OCI-LY3 (cell line): ENCODE measurements around the gene ARGLU1.

ENCODE experiments used
- H2AFZ ChIP-seq: fragments of 200-600, 300-600 bp; shearing (Covaris generic); 2 replicates; pipeline ENCODE4 v1.6.0; 2014; ENCODE audit warnings: antibody characterized with exemption, low read depth, low read length
- H3K27ac ChIP-seq: fragments of 200-600, 300-600 bp; sonication (generic); 2 replicates; pipeline ENCODE4 v1.5.1; 2014; ENCODE audit warnings: mild to moderate bottlenecking, low read length, moderate library complexity, mixed read lengths
- H3K27me3 ChIP-seq: fragments of 200-600, 300-600 bp; sonication (generic); 2 replicates; pipeline ENCODE4 v1.6.1; 2014; ENCODE audit warnings: low read depth, low read length, mixed read lengths
- H3K36me3 ChIP-seq: fragments of 200-600, 300-600 bp; sonication (generic); replicated peaks from 2 replicates; pipeline ENCODE3; 2014; ENCODE audit warnings: low read depth, low read length, mixed read lengths
- H3K4me1 ChIP-seq: fragments of 300-600, 200-600 bp; sonication (generic); 2 replicates; pipeline ENCODE4 v1.6.1; 2014; ENCODE audit warnings: low read length, mixed read lengths
- H3K4me2 ChIP-seq: fragments of 200-600, 300-600 bp; sonication (generic); 2 replicates; pipeline ENCODE4 v1.6.1; 2014; ENCODE audit warnings: low read length, mixed read lengths
- H3K4me3 ChIP-seq: fragments of 300-600, 200-600 bp; sonication (generic); 2 replicates; pipeline ENCODE4 v1.5.1; 2014; ENCODE audit warnings: antibody characterized with exemption, mild to moderate bottlenecking, low read length, moderate library complexity
- H3K79me2 ChIP-seq: fragments of 300-600, 200-600 bp; shearing (Covaris generic); 2 replicates; pipeline ENCODE4 v1.6.1; 2014; ENCODE audit warnings: mild to moderate bottlenecking, low read length, mixed read lengths
- H3K9ac ChIP-seq: fragments of 300-600, 200-600 bp; shearing (Covaris generic); 2 replicates; pipeline ENCODE4 v1.6.0; 2014; ENCODE audit warnings: mild to moderate bottlenecking, low read length, moderate library complexity
- H3K9me3 ChIP-seq: fragments of 200-600, 300-600 bp; shearing (Covaris generic); 2 replicates; pipeline ENCODE4 v1.6.1; 2014; ENCODE audit warnings: low read length, mixed read lengths; ENCODE audit not compliant: insufficient read depth
- H4K20me1 ChIP-seq: fragments of 200-600, 300-600 bp; sonication (generic); 2 replicates; pipeline ENCODE4 v1.6.1; 2016; ENCODE audit warnings: low read length, mixed read lengths; ENCODE audit not compliant: insufficient read depth
- EZH2phosphoT487 ChIP-seq: fragments of 200-600 bp; shearing (Covaris generic); IDR thresholded peaks from 2 replicates; pipeline ENCODE4 v1.6.1; 2018; ENCODE audit warnings: antibody characterized with exemption, mixed run types, low read depth
- TF ChIP-seq, protein P1 (sequence below): fragments of 200-600, 300-600 bp; sonication (generic); IDR thresholded peaks from 2 replicates; pipeline ENCODE4 v1.5.1; 2014; ENCODE audit warnings: antibody characterized with exemption, low read length, low read depth

ARGLU1 gene

GRCh38 chr13:106597749-106598395 is 29.9 kb upstream of the ARGLU1 start:
- no peak overlapping the region for H3K9ac ChIP-seq
- H3K27ac ChIP-seq, result no peak overlapping the region
- no peaks in the 10 kb centered on the region for H3K79me2 ChIP-seq
- no peak overlapping the region for H2AFZ ChIP-seq
- no peak overlapping the region for H3K4me2 ChIP-seq
- no peaks in the 10 kb centered on the region for H4K20me1 ChIP-seq
- no peaks in the 10 kb centered on the region for H3K36me3 ChIP-seq
- H3K4me3 ChIP-seq, result no peak overlapping the region
- no peaks in the 10 kb centered on the region for H3K27me3 ChIP-seq
- no peak for TF ChIP-seq EZH2phosphoT487
- TF ChIP-seq, protein P1, sequence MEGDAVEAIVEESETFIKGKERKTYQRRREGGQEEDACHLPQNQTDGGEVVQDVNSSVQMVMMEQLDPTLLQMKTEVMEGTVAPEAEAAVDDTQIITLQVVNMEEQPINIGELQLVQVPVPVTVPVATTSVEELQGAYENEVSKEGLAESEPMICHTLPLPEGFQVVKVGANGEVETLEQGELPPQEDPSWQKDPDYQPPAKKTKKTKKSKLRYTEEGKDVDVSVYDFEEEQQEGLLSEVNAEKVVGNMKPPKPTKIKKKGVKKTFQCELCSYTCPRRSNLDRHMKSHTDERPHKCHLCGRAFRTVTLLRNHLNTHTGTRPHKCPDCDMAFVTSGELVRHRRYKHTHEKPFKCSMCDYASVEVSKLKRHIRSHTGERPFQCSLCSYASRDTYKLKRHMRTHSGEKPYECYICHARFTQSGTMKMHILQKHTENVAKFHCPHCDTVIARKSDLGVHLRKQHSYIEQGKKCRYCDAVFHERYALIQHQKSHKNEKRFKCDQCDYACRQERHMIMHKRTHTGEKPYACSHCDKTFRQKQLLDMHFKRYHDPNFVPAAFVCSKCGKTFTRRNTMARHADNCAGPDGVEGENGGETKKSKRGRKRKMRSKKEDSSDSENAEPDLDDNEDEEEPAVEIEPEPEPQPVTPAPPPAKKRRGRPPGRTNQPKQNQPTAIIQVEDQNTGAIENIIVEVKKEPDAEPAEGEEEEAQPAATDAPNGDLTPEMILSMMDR, result no peak
- peaks cover under 1% of the 10 kb centered on the region; the same call in 1 of the 2 replicates for H3K9me3 ChIP-seq
- peaks cover 5% of the 10 kb centered on the region for H3K4me1 ChIP-seq

DNA sequence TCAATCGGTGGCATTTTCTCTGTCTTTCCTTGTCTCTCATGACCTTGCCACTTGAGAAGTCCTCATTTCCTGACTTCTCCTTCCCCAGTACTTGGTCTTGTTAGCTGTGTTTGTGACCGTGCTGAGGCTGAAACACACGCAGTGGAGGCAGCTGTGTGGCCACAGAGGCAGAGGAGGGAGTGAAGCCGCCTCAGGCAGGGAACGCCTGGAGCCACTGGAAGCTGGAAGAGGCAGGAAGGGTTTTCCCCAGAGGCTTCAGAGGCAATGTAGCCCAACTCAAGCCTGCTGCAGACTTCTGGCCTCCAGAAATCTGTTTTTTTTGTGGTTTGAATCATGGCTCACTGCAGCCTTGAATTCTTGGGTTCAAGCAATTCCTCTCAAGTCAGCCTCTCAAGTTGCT is 29.2 kb upstream of the ARGLU1 start:
- peaks cover 4% of the 10 kb centered on the region; the same call in 1 of the 2 replicates for H3K9me3 ChIP-seq
- no peak overlapping the region for H2AFZ ChIP-seq
- no peak overlapping the region for H3K4me3 ChIP-seq
- H3K36me3 ChIP-seq, result no peaks in the 10 kb centered on the region
- H3K27me3 ChIP-seq, result no peaks in the 10 kb centered on the region
- no peak overlapping the region for H3K4me2 ChIP-seq
- H3K79me2 ChIP-seq, result no peaks in the 10 kb centered on the region
- TF ChIP-seq EZH2phosphoT487, result no peak
- TF ChIP-seq, protein P1, result no peak
- H4K20me1 ChIP-seq, result no peaks in the 10 kb centered on the region
- H3K4me1 ChIP-seq, result peaks cover 5% of the 10 kb centered on the region
- H3K27ac ChIP-seq, result no peak overlapping the region
- no peak overlapping the region for H3K9ac ChIP-seq

- Histone ChIP-seq H4K20me1 (no peaks in the 10 kb centered on the region), H3K27me3 (no peaks in the 10 kb centered on the region), H3K79me2 (no peaks in the 10 kb centered on the region), H3K36me3 (no peaks in the 10 kb centered on the region), H3K9me3 (peaks cover 4% of the 10 kb centered on the region; the same call in 1 of the 2 replicates), H3K4me1 (no peaks in the 10 kb centered on the region), H3K4me2 (no peak overlapping the region), H3K9ac (no peak overlapping the region), H3K27ac (no peak overlapping the region), H3K4me3 (no peak overlapping the region), H2AFZ (no peak overlapping the region)
- TF ChIP-seq, protein P1, result no peak; the same call in 1 of the 2 replicates
- TF ChIP-seq EZH2phosphoT487, result no peak
Observed at GRCh38 chr13:106596275-106596937, 28.5 kb upstream of the ARGLU1 start.

DNA sequence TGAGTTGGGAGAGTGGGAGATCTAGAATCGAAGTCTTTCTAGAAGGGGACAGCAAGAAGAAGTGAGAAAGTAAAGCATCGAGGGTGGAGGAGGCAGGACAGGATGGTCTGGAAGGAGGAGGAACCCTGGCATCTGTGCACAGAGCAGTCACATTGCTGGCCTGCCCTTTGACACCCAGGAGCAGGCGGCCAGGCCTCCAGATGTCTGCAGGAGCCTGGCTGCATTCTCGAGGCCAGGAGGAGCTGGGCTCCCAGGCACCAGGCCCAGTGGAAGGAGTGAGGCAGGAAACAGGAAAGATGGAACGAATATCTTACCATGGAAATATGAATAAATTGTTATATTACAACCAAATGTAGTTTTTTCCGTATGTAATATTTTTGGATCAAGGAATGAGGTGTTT is 27.7 kb upstream of the ARGLU1 start:
- Histone ChIP-seq H3K27me3 (no peaks in the 10 kb centered on the region), H4K20me1 (no peaks in the 10 kb centered on the region), H3K4me2 (no peak overlapping the region), H3K4me3 (no peak overlapping the region), H3K79me2 (no peaks in the 10 kb centered on the region), H3K27ac (no peak overlapping the region), H2AFZ (no peak overlapping the region), H3K9ac (no peak overlapping the region), H3K4me1 (no peaks in the 10 kb centered on the region), H3K9me3 (peaks cover 4% of the 10 kb centered on the region; the same call in 1 of the 2 replicates), H3K36me3 (no peaks in the 10 kb centered on the region)
- TF ChIP-seq, protein P1, result no peak
- TF ChIP-seq EZH2phosphoT487, result no peak
